Measurements from ENCODE around the gene TRAPPC3.

GRCh38 chr1:36176106-36176949 is 27.0 kb upstream of the TRAPPC3 start:
- peak in 1 of 5 experiments; percentile 12 for TF ChIP-seq CTCF (IDR thresholded peaks at IDR 0.05)
- no peak for TF ChIP-seq POLR2A (IDR thresholded peaks at IDR 0.05)

Measured in transverse colon (tissue), 3 donors.